ENCODE data around the gene POLE. TPM values are rescaled to one million over a fixed set of nuclear protein-coding genes. Genes with fewer than 3 reads are reported as not detected.

POLE gene
- total and polyA plus RNA-seq, 2 of the 4 experiments (the other 2 are of a cell fraction): 17.2 to 20.7 TPM

DNA sequence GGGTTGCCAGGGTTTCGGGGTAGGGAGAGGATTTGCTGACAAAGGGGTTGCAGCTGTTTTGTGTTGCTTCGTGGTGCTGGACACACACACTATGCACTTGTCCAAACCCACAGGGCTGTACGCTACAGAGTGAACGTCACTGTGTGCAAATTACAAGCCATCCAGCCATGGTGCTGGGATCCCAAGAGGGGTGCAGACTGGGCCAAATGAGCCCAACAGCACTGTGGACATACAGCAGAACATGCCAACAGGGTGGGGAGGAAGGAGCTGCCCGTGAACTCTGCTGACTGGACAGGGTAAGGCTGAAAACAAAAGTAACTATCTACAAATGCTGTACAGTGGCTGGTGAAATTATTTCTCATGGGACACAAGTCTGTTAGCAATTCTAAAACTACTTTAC lies 25.2 kb downstream of the POLE start:
- CTCF ChIA-PET: interaction anchor here (0.7 kb wide), 1 partner anchor 19 kb away, joined by 4 read pairs; no protein-coding TSS in a partner anchor

More for the DNA sequence above, 25.2 kb downstream of the POLE start:
- Histone ChIP-seq H3K27ac (ENCODE audit: insufficient read depth, low read length) (no peak overlapping the region), H3K18ac (ENCODE audit: low read depth, low read length) (no peak overlapping the region), H3K4me2 (ENCODE audit: low read depth, low read length) (no peak overlapping the region), H3K4me3 (ENCODE audit: insufficient read depth, low read depth, low read length) (no peak overlapping the region), H2BK5ac (ENCODE audit: low read depth, low read length, poor library complexity, severe bottlenecking) (no peak overlapping the region), H2AK5ac (ENCODE audit: low read depth, low read length) (no peak overlapping the region), H3K14ac (replicated peaks; ENCODE audit: low read depth, low read length) (no peak overlapping the region), H2BK15ac (ENCODE audit: low read depth, low read length) (no peak overlapping the region), H2BK120ac (ENCODE audit: low read depth, low read length) (no peak overlapping the region), H3K4ac (ENCODE audit: low read depth, low read length) (no peak overlapping the region), H4K5ac (ENCODE audit: low read depth, low read length) (no peak overlapping the region), H3K79me1 (ENCODE audit: low read depth in 1 of 2, low read length in 2 of 2) (no peaks in the 10 kb centered on the region), H3K9me3 (ENCODE audit: control insufficient read depth, insufficient read depth, low read length) (no peaks in the 10 kb centered on the region), H4K8ac (ENCODE audit: low read depth in 2 of 2, low read length in 2 of 2) (no peak overlapping the region), H2AK9ac (replicated peaks; ENCODE audit: low read depth, low read length, poor library complexity) (no peak overlapping the region), H3K9me1 (ENCODE audit: insufficient read depth, low read length) (peaks cover 5% of the 10 kb centered on the region), H2AFZ (replicated peaks; ENCODE audit: low read length, poor library complexity) (no peak overlapping the region), H3K56ac (ENCODE audit: extremely low read depth, insufficient read depth, low read length) (no peak overlapping the region), H2BK20ac (ENCODE audit: low read depth, low read length) (no peak overlapping the region), H3K27me3 (ENCODE audit: control insufficient read depth, insufficient read depth, low read length) (no peaks in the 10 kb centered on the region), H4K20me1 (ENCODE audit: insufficient read depth, low read length) (no peaks in the 10 kb centered on the region), H4K91ac (ENCODE audit: insufficient read depth, low read depth, low read length) (no peak overlapping the region), H3K23ac (ENCODE audit: low read depth, low read length) (no peak overlapping the region), H3K4me1 (ENCODE audit: control insufficient read depth, insufficient read depth, low read length) (no peaks in the 10 kb centered on the region), H3K9ac (ENCODE audit: low read depth, low read length) (no peak overlapping the region), H3K36me3 (ENCODE audit: control insufficient read depth, insufficient read depth, low read length) (peaks cover 57% of the 10 kb centered on the region)
- in situ Hi-C loops (cut with MboI; ENCODE audit: low sequenced_read_pairs) (no loop called here), dilution Hi-C loops (cut with HindIII; ENCODE audit: low sequenced_read_pairs, unreplicated experiment) (no loop called here), intact Hi-C loops (cut with micrococcal nuclease) (no loop called here)
- no TSS peak for BruUV-seq (replicated peaks)
- WGBS, 2 experiments (ENCODE audit: extremely low coverage in 2 of 2, insufficient read length in 1 of 2): no CpG with 5 or more reads among the region's 5 CpGs
- no peak for DNase-seq
- POLR2A ChIA-PET (ENCODE audit: unreplicated experiment): no interaction called here
- no peak for TF ChIP-seq CEBPB (IDR thresholded peaks at IDR 0.05; ENCODE audit: low read depth, low read length)
- no peak for TF ChIP-seq MXI1 (IDR thresholded peaks at IDR 0.05; ENCODE audit: borderline replicate concordance, low read depth, low read length)
- TF ChIP-seq, protein P1, sequence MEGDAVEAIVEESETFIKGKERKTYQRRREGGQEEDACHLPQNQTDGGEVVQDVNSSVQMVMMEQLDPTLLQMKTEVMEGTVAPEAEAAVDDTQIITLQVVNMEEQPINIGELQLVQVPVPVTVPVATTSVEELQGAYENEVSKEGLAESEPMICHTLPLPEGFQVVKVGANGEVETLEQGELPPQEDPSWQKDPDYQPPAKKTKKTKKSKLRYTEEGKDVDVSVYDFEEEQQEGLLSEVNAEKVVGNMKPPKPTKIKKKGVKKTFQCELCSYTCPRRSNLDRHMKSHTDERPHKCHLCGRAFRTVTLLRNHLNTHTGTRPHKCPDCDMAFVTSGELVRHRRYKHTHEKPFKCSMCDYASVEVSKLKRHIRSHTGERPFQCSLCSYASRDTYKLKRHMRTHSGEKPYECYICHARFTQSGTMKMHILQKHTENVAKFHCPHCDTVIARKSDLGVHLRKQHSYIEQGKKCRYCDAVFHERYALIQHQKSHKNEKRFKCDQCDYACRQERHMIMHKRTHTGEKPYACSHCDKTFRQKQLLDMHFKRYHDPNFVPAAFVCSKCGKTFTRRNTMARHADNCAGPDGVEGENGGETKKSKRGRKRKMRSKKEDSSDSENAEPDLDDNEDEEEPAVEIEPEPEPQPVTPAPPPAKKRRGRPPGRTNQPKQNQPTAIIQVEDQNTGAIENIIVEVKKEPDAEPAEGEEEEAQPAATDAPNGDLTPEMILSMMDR (conservative IDR thresholded peaks at IDR 0.05; ENCODE audit: low read depth, low read length): no peak
- no peak for TF ChIP-seq RAD21 (IDR thresholded peaks at IDR 0.05; ENCODE audit: low read length)
- no peak for ATAC-seq (ENCODE audit: low read depth)

Data from IMR-90 (cell line).